Neural progenitor cell (in vitro differentiated cells): ENCODE results near the gene STX16. TPM values are rescaled to one million over a fixed set of nuclear protein-coding genes. Genes with fewer than 3 reads are reported as not detected.
"Not testable (repeated sequence)": the region's sequence is repeated elsewhere in the genome, so short reads cannot be mapped to it uniquely, and the experiment has no call there.

Experiments used
- DNase-seq: peaks from one replicate; pipeline ENCODE4 v3.0.0-alpha.2; 2016; ENCODE audit warnings: low spot score
- H2AFZ ChIP-seq: fragments of 200-600 bp; sonication (generic); replicated peaks from 2 replicates; pipeline ENCODE4 v1.6.1; 2016; ENCODE audit warnings: antibody characterized with exemption
- H3F3A ChIP-seq: fragments of 200-600 bp; sonication (generic); 2 replicates; pipeline ENCODE4 v1.6.1; 2016; ENCODE audit warnings: antibody characterized with exemption, low read depth
- H3K27ac ChIP-seq: fragments of 200-600 bp; sonication (generic); 2 replicates; pipeline ENCODE4 v1.5.1; 2016; ENCODE audit warnings: mild to moderate bottlenecking
- H3K27me3 ChIP-seq: fragments of 200-600 bp; sonication (generic); 2 replicates; pipeline ENCODE4 v1.6.1; 2016; ENCODE audit warnings: mild to moderate bottlenecking, moderate library complexity
- H3K36me3 ChIP-seq: fragments of 200-600 bp; sonication (generic); 2 replicates; pipeline ENCODE4 v1.5.1; 2016
- H3K4me1 ChIP-seq: fragments of 200-600 bp; sonication (generic); 2 replicates; pipeline ENCODE4 v1.6.1; 2016; ENCODE audit warnings: mixed run types
- H3K4me2 ChIP-seq: fragments of 200-600 bp; sonication (generic); 2 replicates; pipeline ENCODE4 v1.6.1; 2016
- H3K4me3 ChIP-seq: fragments of 200-600 bp; sonication (generic); 2 replicates; pipeline ENCODE4 v1.5.1; 2016
- H3K79me2 ChIP-seq: fragments of 200-600 bp; sonication (generic); 2 replicates; pipeline ENCODE4 v1.6.1; 2016; ENCODE audit warnings: low read depth
- H3K9ac ChIP-seq: fragments of 200-600 bp; sonication (generic); 2 replicates; pipeline ENCODE4 v1.6.1; 2016
- H3K9me3 ChIP-seq: fragments of 200-600 bp; sonication (generic); 2 replicates; pipeline ENCODE4 v1.5.1; 2016; ENCODE audit warnings: low read depth
- H4K20me1 ChIP-seq: fragments of 200-600 bp; sonication (generic); 2 replicates; pipeline ENCODE4 v1.6.1; 2016; ENCODE audit warnings: low read depth
- H3K27ac Mint-ChIP-seq: 3 replicates; pipeline ENCODE4 v1.8.0; 2021; ENCODE audit warnings: mixed read lengths
- H3K27me3 Mint-ChIP-seq: 2 replicates; pipeline ENCODE4 v1.8.0; 2022; ENCODE audit warnings: low read depth, mild to moderate bottlenecking, inconsistent platforms, moderate library complexity, mixed read lengths; ENCODE audit not compliant: insufficient read depth
- H3K36me3 Mint-ChIP-seq: 3 replicates; pipeline ENCODE4 v1.8.0; 2021; ENCODE audit warnings: mixed read lengths
- H3K4me1 Mint-ChIP-seq: 3 replicates; pipeline ENCODE4 v1.8.0; 2021; ENCODE audit warnings: mixed read lengths
- H3K4me3 Mint-ChIP-seq: 3 replicates; pipeline ENCODE4 v1.8.0; 2021; ENCODE audit warnings: mild to moderate bottlenecking, moderate library complexity, mixed read lengths
- H3K9me3 Mint-ChIP-seq: 3 replicates; pipeline ENCODE4 v1.8.0; 2020; ENCODE audit warnings: mixed read lengths
- CTCF ChIP-seq: fragments of 200-600 bp; sonication (generic); IDR thresholded peaks from 2 replicates; pipeline ENCODE4 v1.5.1; 2017; ENCODE audit warnings: antibody characterized with exemption, mild to moderate bottlenecking
- EZH2 ChIP-seq: fragments of 200-600 bp; sonication (generic); IDR thresholded peaks from 2 replicates; pipeline ENCODE4 v1.6.1; 2017; ENCODE audit warnings: antibody characterized with exemption, mild to moderate bottlenecking, moderate library complexity
- EZH2phosphoT487 ChIP-seq: fragments of 200-600 bp; sonication (generic); IDR thresholded peaks from 2 replicates; pipeline ENCODE4 v1.6.1; 2017; ENCODE audit warnings: antibody characterized with exemption
- total RNA-seq: library from RNA; depleted of rRNA; stranded (reverse); fragments of >200 nt; gene quantifications from 2 replicates; pipeline ENCODE4 v1.2.3, GENCODE V29; 2015; ENCODE audit warnings: low replicate concordance

Gene STX16
- total RNA-seq, 1 donor from 2014 or later = 46.6 TPM

GRCh38 chr20:58646703-58647102 lies 4.4 kb upstream of the STX16 start:
- no peak overlapping the region for H3K9ac ChIP-seq
- peaks cover 6% of the 10 kb centered on the region for H3K79me2 ChIP-seq
- H4K20me1 ChIP-seq = no peaks in the 10 kb centered on the region
- Mint-ChIP-seq H3K4me3 (no peak overlapping the region), H3K27me3 (peaks cover 11% of the 10 kb centered on the region), H3K4me1 (no peaks in the 10 kb centered on the region), H3K36me3 (no peaks in the 10 kb centered on the region), H3K9me3 (no peaks in the 10 kb centered on the region), H3K27ac (no peak overlapping the region)
- H3K4me1 ChIP-seq = no peaks in the 10 kb centered on the region
- no peaks in the 10 kb centered on the region for H3K9me3 ChIP-seq
- TF ChIP-seq CTCF (no peak), EZH2phosphoT487 (no peak), EZH2 (no peak)
- H3K36me3 ChIP-seq = no peaks in the 10 kb centered on the region
- no peak overlapping the region for H3K4me3 ChIP-seq
- H3K4me2 ChIP-seq = no peak overlapping the region
- no peak overlapping the region for H3K27ac ChIP-seq
- H2AFZ ChIP-seq = no peak overlapping the region
- DNase-seq = no peak
- H3K27me3 ChIP-seq = peaks cover 15% of the 10 kb centered on the region
- H3F3A ChIP-seq = peaks cover 11% of the 10 kb centered on the region

- H2AFZ ChIP-seq = no peak overlapping the region
- no peaks in the 10 kb centered on the region for H3K36me3 ChIP-seq
- peaks cover 15% of the 10 kb centered on the region for H3K27me3 ChIP-seq
- peaks cover 9% of the 10 kb centered on the region for H3K27me3 Mint-ChIP-seq
- no peaks in the 10 kb centered on the region for H3K36me3 Mint-ChIP-seq
- no peaks in the 10 kb centered on the region for H3K4me1 Mint-ChIP-seq
- no peaks in the 10 kb centered on the region for H3K9me3 ChIP-seq
- no peak overlapping the region for H3K9ac ChIP-seq
- no peak overlapping the region for H3K4me3 Mint-ChIP-seq
- no peak overlapping the region for H3K4me2 ChIP-seq
- no peaks in the 10 kb centered on the region for H3K4me1 ChIP-seq
- H4K20me1 ChIP-seq = no peaks in the 10 kb centered on the region
- no peak overlapping the region for H3K27ac ChIP-seq
- H3K4me3 ChIP-seq = no peak overlapping the region
- H3K27ac Mint-ChIP-seq = no peak overlapping the region
- H3K79me2 ChIP-seq = peaks cover 12% of the 10 kb centered on the region
- TF ChIP-seq CTCF (no peak), EZH2 (no peak), EZH2phosphoT487 (no peak)
- no peak for DNase-seq
- H3K9me3 Mint-ChIP-seq = no peaks in the 10 kb centered on the region
- peaks cover 17% of the 10 kb centered on the region for H3F3A ChIP-seq
Observed at GRCh38 chr20:58647162-58647795, 3.8 kb upstream of the STX16 start.

GRCh38 chr20:58647796-58648501 lies 3.1 kb upstream of the STX16 start:
- Mint-ChIP-seq H3K4me3 (no peak overlapping the region), H3K27ac (no peak overlapping the region), H3K27me3 (peaks cover 8% of the 10 kb centered on the region), H3K4me1 (peaks cover 1% of the 10 kb centered on the region), H3K9me3 (no peaks in the 10 kb centered on the region), H3K36me3 (no peaks in the 10 kb centered on the region)
- H3K9ac ChIP-seq = no peak overlapping the region
- H3K36me3 ChIP-seq = no peaks in the 10 kb centered on the region
- H3K27ac ChIP-seq = no peak overlapping the region
- H4K20me1 ChIP-seq = peaks cover 5% of the 10 kb centered on the region
- DNase-seq = no peak
- no peak overlapping the region for H3K4me2 ChIP-seq
- no peak overlapping the region for H3K4me3 ChIP-seq
- peaks cover under 1% of the 10 kb centered on the region for H3K4me1 ChIP-seq
- H3K79me2 ChIP-seq = peaks cover 19% of the 10 kb centered on the region
- no peaks in the 10 kb centered on the region for H3K9me3 ChIP-seq
- TF ChIP-seq EZH2 (no peak), EZH2phosphoT487 (no peak), CTCF (no peak)
- H3F3A ChIP-seq = peaks cover 24% of the 10 kb centered on the region
- H3K27me3 ChIP-seq = peaks cover 15% of the 10 kb centered on the region
- no peak overlapping the region for H2AFZ ChIP-seq

GRCh38 chr20:58648502-58648825 lies 2.6 kb upstream of the STX16 start:
- not testable (repeated sequence) for H3K27ac Mint-ChIP-seq, H3K27me3 Mint-ChIP-seq, H3K27ac ChIP-seq, H3K9me3 ChIP-seq, H3K4me3 ChIP-seq, H3K9me3 Mint-ChIP-seq, DNase-seq, H3K4me1 Mint-ChIP-seq, H3K4me1 ChIP-seq, H3K36me3 ChIP-seq, H3K9ac ChIP-seq, H3K36me3 Mint-ChIP-seq, H2AFZ ChIP-seq, H3K4me2 ChIP-seq
- peaks cover 24% of the 10 kb centered on the region for H3K79me2 ChIP-seq
- H3K4me3 Mint-ChIP-seq = peak overlapping the region; percentile 71
- peaks cover 15% of the 10 kb centered on the region for H3K27me3 ChIP-seq
- H4K20me1 ChIP-seq = peaks cover 10% of the 10 kb centered on the region
- peaks cover 25% of the 10 kb centered on the region for H3F3A ChIP-seq
